Karpas-422 (cell line): Measurements from ENCODE around the gene RNU5D-1. TPM values are rescaled to one million over a fixed set of nuclear protein-coding genes. Genes with fewer than 3 reads are reported as not detected.
"Not testable (repeated sequence)": the region's sequence is repeated elsewhere in the genome, so short reads cannot be mapped to it uniquely, and the experiment has no call there.

Experiments used
- DNase-seq: peaks from one replicate; pipeline ENCODE4 v3.0.0-alpha.2; 2015
- H2AFZ ChIP-seq: fragments of 200-600 bp; sonication (generic); 2 replicates; pipeline ENCODE4 v1.6.1; 2014; ENCODE audit warnings: antibody characterized with exemption, low read length, mixed read lengths
- H3K27ac ChIP-seq: fragments of 200-600 bp; sonication (generic); 2 replicates; pipeline ENCODE4 v1.5.1; 2014; ENCODE audit warnings: mild to moderate bottlenecking, low read length, moderate library complexity
- H3K27me3 ChIP-seq: fragments of 200-600 bp; sonication (generic); 2 replicates; pipeline ENCODE4 v1.6.1; 2014; ENCODE audit warnings: low read length, mixed read lengths
- H3K36me3 ChIP-seq: fragments of 200-600 bp; sonication (generic); 2 replicates; pipeline ENCODE4 v1.6.1; 2014; ENCODE audit warnings: low read length, mixed read lengths; ENCODE audit not compliant: insufficient read depth
- H3K4me1 ChIP-seq: fragments of 200-600 bp; sonication (generic); 2 replicates; pipeline ENCODE4 v1.6.1; 2014; ENCODE audit warnings: mild to moderate bottlenecking, low read length, mixed read lengths
- H3K4me2 ChIP-seq: fragments of 200-600 bp; sonication (generic); 2 replicates; pipeline ENCODE4 v1.6.1; 2014; ENCODE audit warnings: low read length, low read depth, mild to moderate bottlenecking; ENCODE audit not compliant: poor library complexity, severe bottlenecking
- H3K4me3 ChIP-seq: fragments of 200-600 bp; sonication (generic); 2 replicates; pipeline ENCODE4 v1.5.1; 2014; ENCODE audit warnings: mild to moderate bottlenecking, antibody characterized with exemption, low read length, mixed read lengths
- H3K79me2 ChIP-seq: fragments of 200-600 bp; sonication (generic); 2 replicates; pipeline ENCODE4 v1.6.1; 2014; ENCODE audit warnings: mild to moderate bottlenecking, low read length, mixed read lengths
- H3K9ac ChIP-seq: fragments of 200-600 bp; sonication (generic); 2 replicates; pipeline ENCODE4 v1.6.0; 2014; ENCODE audit warnings: low read length
- H3K9me2 ChIP-seq: fragments of 200-600 bp; sonication (generic), shearing (Covaris generic); replicated peaks from 2 replicates; pipeline ENCODE4 v1.6.0; 2014; ENCODE audit warnings: mild to moderate bottlenecking, low read length, moderate library complexity; ENCODE audit not compliant: insufficient read depth
- H3K9me3 ChIP-seq: fragments of 300-700, 200-600 bp; sonication (generic); 2 replicates; pipeline ENCODE4 v1.6.1; 2014; ENCODE audit warnings: low read length, mixed read lengths
- H4K20me1 ChIP-seq: fragments of 200-600 bp; sonication (generic); 2 replicates; pipeline ENCODE4 v1.6.1; 2014; ENCODE audit warnings: mild to moderate bottlenecking, antibody characterized with exemption, low read length, low read depth; ENCODE audit not compliant: insufficient read depth
- total RNA-seq: library from RNA; depleted of rRNA; stranded (reverse); fragments of >200 nt; shearing (Covaris generic); gene quantifications from 2 replicates; pipeline ENCODE4 v1.2.3, GENCODE V29; 2014; ENCODE audit warnings: low replicate concordance

RNU5D-1 gene
- total RNA-seq, 1 experiment from 2014 or later: not detected

DNA sequence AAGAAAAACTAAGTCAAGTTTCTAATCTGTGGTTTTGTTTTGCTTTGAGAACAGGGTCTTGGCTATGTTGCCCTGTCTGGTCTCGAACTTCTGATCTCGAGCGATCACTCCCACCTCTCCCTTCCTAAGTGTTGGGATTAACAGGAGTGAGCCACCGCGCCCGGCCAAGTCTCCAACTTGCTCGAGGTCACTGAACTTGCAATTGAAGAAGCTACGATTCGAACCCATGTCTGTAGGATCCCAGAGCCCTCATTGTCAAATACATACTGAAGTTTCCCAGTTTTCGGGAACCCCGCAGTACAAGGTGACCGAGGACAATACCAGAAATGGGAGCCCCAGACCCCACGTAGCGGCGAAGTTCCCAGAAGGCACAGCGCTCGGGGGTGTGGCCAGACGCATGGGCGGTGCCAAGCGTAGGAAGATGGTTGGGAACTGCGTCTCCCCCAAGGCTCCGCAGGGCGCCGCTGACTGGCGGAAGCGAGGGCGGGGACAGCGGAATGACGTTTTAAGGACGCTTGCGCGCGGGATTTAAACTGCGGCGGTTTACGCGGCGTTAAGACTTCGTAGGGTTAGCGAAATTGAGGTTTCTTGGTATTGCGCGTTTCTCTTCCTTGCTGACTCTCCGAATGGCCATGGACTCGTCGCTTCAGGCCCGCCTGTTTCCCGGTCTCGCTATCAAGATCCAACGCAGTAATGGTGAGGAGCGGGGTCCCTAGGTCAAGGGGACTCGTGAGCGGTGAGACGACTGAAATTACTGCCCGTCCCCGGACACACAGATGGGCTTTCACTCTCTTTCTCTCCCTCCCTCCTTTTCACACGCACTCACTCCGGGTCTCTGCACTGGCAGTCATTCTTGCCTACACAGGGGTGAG is 8.6 kb upstream of the RNU5D-1 start, which contains the start of gene KIF2C:
Gene KIF2C (plus strand): TSS at position 531 of the 872 bp plus-strand sequence. CDS start 96 bp downstream, at position 627.
- H3K9ac ChIP-seq: peak within 1 kb of the TSS; percentile 82
- peak within 1 kb of the TSS; percentile 27 for H2AFZ ChIP-seq
- H3K4me3 ChIP-seq: peak within 1 kb of the TSS; percentile 76
- H3K27ac ChIP-seq: peak within 1 kb of the TSS; percentile 72
- no peaks in the 10 kb centered on the region for H3K27me3 ChIP-seq
- H3K4me1 ChIP-seq: peaks cover 18% of the 10 kb centered on the region
- H3K4me2 ChIP-seq: peak within 1 kb of the TSS; percentile 94
- no peaks in the 10 kb centered on the region for H3K9me2 ChIP-seq
- peak; percentile 99 for DNase-seq
- H3K36me3 ChIP-seq: peaks cover 11% of the 10 kb centered on the region; the same call in 1 of the 2 replicates
- peaks cover 41% of the 10 kb centered on the region for H3K79me2 ChIP-seq
- H4K20me1 ChIP-seq: no peaks in the 10 kb centered on the region
- H3K9me3 ChIP-seq: no peaks in the 10 kb centered on the region

DNA sequence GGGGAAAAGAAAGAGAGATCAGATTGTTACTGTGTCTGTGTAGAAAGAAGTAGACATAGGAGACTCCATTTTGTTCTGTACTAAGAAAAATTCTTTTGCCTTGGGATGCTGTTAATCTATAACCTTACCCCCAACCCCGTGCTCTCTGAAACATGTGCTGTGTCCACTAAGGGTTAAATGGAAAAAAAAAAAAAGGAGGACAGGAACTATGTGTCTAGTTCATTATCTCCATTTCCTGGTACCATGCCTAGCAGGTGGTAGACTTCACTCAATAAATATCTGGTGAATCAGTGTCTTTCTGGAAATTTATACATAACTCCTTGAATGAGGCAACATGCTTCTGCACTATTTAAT is 8.0 kb upstream of the RNU5D-1 start:
- H3K27me3 ChIP-seq, H4K20me1 ChIP-seq, H3K9me3 ChIP-seq, DNase-seq, H3K9me2 ChIP-seq: not testable (repeated sequence)
- peak overlapping the region; percentile 82 for H3K9ac ChIP-seq
- H3K27ac ChIP-seq: peak overlapping the region; percentile 72
- peak overlapping the region; percentile 25; the same call in 1 of the 2 replicates for H2AFZ ChIP-seq
- H3K4me2 ChIP-seq: peak overlapping the region; percentile 94
- peaks cover 35% of the 10 kb centered on the region for H3K79me2 ChIP-seq
- peaks cover 11% of the 10 kb centered on the region; the same call in 1 of the 2 replicates for H3K36me3 ChIP-seq
- H3K4me1 ChIP-seq: peaks cover 18% of the 10 kb centered on the region
- peak overlapping the region; percentile 76 for H3K4me3 ChIP-seq

DNA sequence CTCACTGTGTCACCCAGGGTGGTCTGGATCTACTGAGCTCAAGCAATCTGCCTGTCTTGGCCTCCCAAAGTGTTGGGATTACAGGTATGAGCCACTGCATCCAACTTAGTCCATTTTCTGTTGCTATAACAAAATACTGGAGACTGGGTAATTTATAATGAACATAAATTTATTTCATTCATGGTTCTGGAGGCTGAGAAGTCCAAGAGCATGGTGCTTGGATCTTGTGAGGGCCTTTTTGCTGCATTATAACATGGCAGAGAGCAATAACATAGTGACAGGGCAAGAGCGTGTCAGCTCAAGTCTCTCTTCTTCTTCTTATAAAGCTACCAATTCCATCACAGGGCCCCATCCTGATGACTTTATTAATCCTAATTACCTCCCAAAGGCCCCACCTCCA is 5.0 kb upstream of the RNU5D-1 start:
- no peaks in the 10 kb centered on the region for H3K36me3 ChIP-seq
- DNase-seq: no peak
- H2AFZ ChIP-seq: no peak overlapping the region
- H3K4me1 ChIP-seq: peaks cover 21% of the 10 kb centered on the region
- H3K9ac ChIP-seq: no peak overlapping the region
- no peaks in the 10 kb centered on the region for H3K27me3 ChIP-seq
- no peak overlapping the region for H3K4me3 ChIP-seq
- H4K20me1 ChIP-seq: no peaks in the 10 kb centered on the region
- no peak overlapping the region for H3K4me2 ChIP-seq
- no peaks in the 10 kb centered on the region for H3K9me2 ChIP-seq
- no peaks in the 10 kb centered on the region for H3K9me3 ChIP-seq
- H3K27ac ChIP-seq: no peak overlapping the region
- peaks cover 13% of the 10 kb centered on the region for H3K79me2 ChIP-seq

- no peaks in the 10 kb centered on the region for H3K9me2 ChIP-seq
- DNase-seq: no peak
- H3K36me3 ChIP-seq: no peaks in the 10 kb centered on the region
- no peak overlapping the region for H3K4me3 ChIP-seq
- H3K4me1 ChIP-seq: peaks cover 24% of the 10 kb centered on the region
- H3K27me3 ChIP-seq: no peaks in the 10 kb centered on the region
- no peak overlapping the region for H3K9ac ChIP-seq
- H3K79me2 ChIP-seq: no peaks in the 10 kb centered on the region
- H3K27ac ChIP-seq: no peak overlapping the region
- no peak overlapping the region for H3K4me2 ChIP-seq
- no peaks in the 10 kb centered on the region for H4K20me1 ChIP-seq
- no peaks in the 10 kb centered on the region for H3K9me3 ChIP-seq
- H2AFZ ChIP-seq: no peak overlapping the region
Observed at GRCh38 chr1:44733784-44734183, 2.8 kb upstream of the RNU5D-1 start.

GRCh38 chr1:44733365-44733764 is 2.4 kb upstream of the RNU5D-1 start:
- Histone ChIP-seq H3K4me2 (no peak overlapping the region), H3K79me2 (no peaks in the 10 kb centered on the region), H3K9ac (no peak overlapping the region), H3K36me3 (no peaks in the 10 kb centered on the region), H3K9me2 (no peaks in the 10 kb centered on the region), H2AFZ (no peak overlapping the region), H3K9me3 (no peaks in the 10 kb centered on the region), H3K27ac (no peak overlapping the region), H4K20me1 (no peaks in the 10 kb centered on the region), H3K4me3 (no peak overlapping the region), H3K4me1 (peaks cover 24% of the 10 kb centered on the region), H3K27me3 (no peaks in the 10 kb centered on the region)
- DNase-seq: no peak

- peaks cover 41% of the 10 kb centered on the region for H3K4me1 ChIP-seq
- H2AFZ ChIP-seq: no peak overlapping the region
- no peak overlapping the region for H3K9ac ChIP-seq
- H3K79me2 ChIP-seq: no peaks in the 10 kb centered on the region
- H3K9me3 ChIP-seq: no peaks in the 10 kb centered on the region
- H4K20me1 ChIP-seq: no peaks in the 10 kb centered on the region
- no peak overlapping the region for H3K4me2 ChIP-seq
- no peaks in the 10 kb centered on the region for H3K36me3 ChIP-seq
- no peak for DNase-seq
- no peak overlapping the region for H3K27ac ChIP-seq
- H3K27me3 ChIP-seq: no peaks in the 10 kb centered on the region
- H3K4me3 ChIP-seq: no peak overlapping the region
- H3K9me2 ChIP-seq: no peaks in the 10 kb centered on the region
Observed at GRCh38 chr1:44724955-44725698, 5.8 kb downstream of the RNU5D-1 start.

DNA sequence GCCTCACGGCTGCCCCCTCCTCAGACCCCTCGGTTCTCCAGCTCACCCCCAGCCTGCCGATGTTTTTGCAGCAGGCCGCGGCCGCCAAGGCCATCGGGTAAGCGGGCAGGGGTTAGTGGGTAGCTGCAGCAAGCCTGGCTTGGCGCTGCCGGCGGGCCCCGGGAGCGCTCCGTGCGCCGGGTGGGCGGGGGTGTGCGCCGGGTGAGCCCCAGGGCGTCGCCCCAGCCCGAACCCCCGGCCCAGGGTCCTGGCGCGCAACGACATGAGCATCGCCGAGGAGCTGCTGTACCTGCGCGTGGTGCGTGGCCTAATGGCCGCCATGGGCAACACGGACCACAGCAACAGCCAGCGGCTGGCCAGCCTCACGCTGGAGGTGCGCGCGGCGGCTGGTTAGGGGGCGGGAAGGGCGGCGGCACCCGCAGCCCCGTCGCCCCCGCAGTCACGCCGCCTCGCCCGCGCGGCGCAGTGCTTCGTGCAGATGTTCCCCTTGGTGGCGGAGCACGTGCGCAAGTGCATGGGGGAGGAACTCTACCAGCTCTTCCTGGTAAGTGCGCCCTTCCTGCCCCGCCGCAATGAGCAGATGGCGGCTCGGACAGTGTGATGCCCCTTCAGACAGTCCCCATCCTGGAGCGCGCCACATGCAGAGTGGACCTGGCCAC is 6.5 kb downstream of the RNU5D-1 start:
- H3K27ac ChIP-seq: no peak overlapping the region
- H2AFZ ChIP-seq: no peak overlapping the region
- H3K4me2 ChIP-seq: no peak overlapping the region
- H3K4me3 ChIP-seq: no peak overlapping the region
- H3K9ac ChIP-seq: no peak overlapping the region
- H3K79me2 ChIP-seq: no peaks in the 10 kb centered on the region
- H4K20me1 ChIP-seq: no peaks in the 10 kb centered on the region
- no peaks in the 10 kb centered on the region for H3K9me3 ChIP-seq
- no peaks in the 10 kb centered on the region for H3K9me2 ChIP-seq
- no peaks in the 10 kb centered on the region for H3K27me3 ChIP-seq
- no peak for DNase-seq
- H3K4me1 ChIP-seq: peaks cover 43% of the 10 kb centered on the region
- no peaks in the 10 kb centered on the region for H3K36me3 ChIP-seq
